T1000 (cell line): ENCODE data around the gene SPATA31D1.

Experiments
- DNase-seq: peaks from one replicate; lab custom pipeline; 2025; ENCODE audit warnings: mixed read lengths; lab: John Stamatoyannopoulos, UW

SPATA31D1 gene

GRCh38 chr9:82022121-82022520, 33.5 kb downstream of the SPATA31D1 start:
- no peak for DNase-seq

GRCh38 chr9:82024908-82025307, 36.3 kb downstream of the SPATA31D1 start:
- no peak for DNase-seq

GRCh38 chr9:82031538-82032280, 43.1 kb downstream of the SPATA31D1 start:
- no peak for DNase-seq

GRCh38 chr9:82034956-82035731, 46.6 kb downstream of the SPATA31D1 start:
- DNase-seq, result no peak

GRCh38 chr9:82036086-82036485, 47.5 kb downstream of the SPATA31D1 start:
- no peak for DNase-seq

GRCh38 chr9:82037126-82037525, 48.6 kb downstream of the SPATA31D1 start:
- no peak for DNase-seq

GRCh38 chr9:82038897-82039296, 50.3 kb downstream of the SPATA31D1 start:
- no peak for DNase-seq
